CD14-positive monocyte (primary cell): ENCODE data around the gene HIVEP3. TPM values are rescaled to one million over a fixed set of nuclear protein-coding genes. Genes with fewer than 3 reads are reported as not detected.

Experiments used
- DNase-seq, 3 donors: peaks; one replicate each; pipeline ENCODE4 v3.0.0-alpha.2; 2011 to 2022
- H2AFZ ChIP-seq: 2 replicates; pipeline ENCODE4 v1.6.0; 2012; ENCODE audit warnings: mild to moderate bottlenecking, low read depth, low read length, inconsistent platforms; ENCODE audit not compliant: insufficient read depth, poor library complexity, severe bottlenecking
- H3K27ac ChIP-seq, 2 donors: 1 replicate in 1 of 2; 2 replicates in 1 of 2; pipeline ENCODE4 v1.5.1; 2012 to 2013; ENCODE audit warnings: low read length in 2 of 2, control low read depth in 1 of 2, inconsistent platforms in 1 of 2, low read depth in 1 of 2, mild to moderate bottlenecking in 1 of 2
- H3K27me3 ChIP-seq, 2 donors: one replicate each; pipeline versions ENCODE4 v1.6.0 to v1.6.1; 2011 to 2013; ENCODE audit warnings: low read length in 2 of 2; ENCODE audit not compliant: control insufficient read depth in 2 of 2, insufficient read depth in 2 of 2
- H3K36me3 ChIP-seq, 2 donors: replicated peaks in 1 of 2; 1 replicate in 1 of 2; 2 replicates in 1 of 2; pipeline versions ENCODE4 v1.5.1 to v1.6.1; 2012 to 2013; ENCODE audit warnings: low read length in 2 of 2, control low read depth in 1 of 2, inconsistent platforms in 1 of 2, mild to moderate bottlenecking in 1 of 2; ENCODE audit not compliant: insufficient read depth in 2 of 2, control insufficient read depth in 1 of 2
- H3K4me1 ChIP-seq, 2 donors: 1 replicate in 1 of 2; 2 replicates in 1 of 2; pipeline versions ENCODE4 v1.5.1 to v1.6.1; 2012 to 2013; ENCODE audit warnings: low read length in 2 of 2, control low read depth in 1 of 2, inconsistent platforms in 1 of 2, mild to moderate bottlenecking in 1 of 2, moderate library complexity in 1 of 2; ENCODE audit not compliant: insufficient read depth in 2 of 2, control insufficient read depth in 1 of 2
- H3K4me2 ChIP-seq: replicated peaks from 2 replicates; pipeline ENCODE3; 2012; ENCODE audit warnings: low read length, moderate library complexity, mild to moderate bottlenecking; ENCODE audit not compliant: poor library complexity, severe bottlenecking; ENCODE audit errors: extremely low read depth
- H3K4me3 ChIP-seq, 3 experiments: fragments of 200-600 bp in 1 of 3; sonication (generic) in 1 of 3; replicated peaks in 1 of 3; 1 replicate in 2 of 3; 2 replicates in 1 of 3; pipeline ENCODE4 v1.5.1; 2011 to 2013; ENCODE audit warnings: low read length in 3 of 3, mild to moderate bottlenecking in 3 of 3, control low read depth in 2 of 3, low read depth in 2 of 3, inconsistent platforms in 1 of 3, moderate library complexity in 1 of 3
- H3K79me2 ChIP-seq: 2 replicates; pipeline ENCODE4 v1.6.0; 2012; ENCODE audit warnings: mild to moderate bottlenecking, control low read depth, inconsistent platforms, low read length, moderate library complexity; ENCODE audit not compliant: insufficient read depth
- H3K9ac ChIP-seq: 2 replicates; pipeline ENCODE4 v1.6.0; 2017; ENCODE audit warnings: low read length, mild to moderate bottlenecking; ENCODE audit not compliant: insufficient read depth, poor library complexity, severe bottlenecking
- H3K9me3 ChIP-seq, 2 donors: replicated peaks in 1 of 2; 1 replicate in 1 of 2; 2 replicates in 1 of 2; pipeline versions ENCODE4 v1.5.1 to v1.6.1; 2012 to 2013; ENCODE audit warnings: low read length in 2 of 2, control low read depth in 1 of 2; ENCODE audit not compliant: control insufficient read depth in 1 of 2, insufficient read depth in 1 of 2
- H4K20me1 ChIP-seq: 2 replicates; pipeline ENCODE4 v1.6.0; 2012; ENCODE audit warnings: mild to moderate bottlenecking, low read length, control low read depth, moderate library complexity; ENCODE audit not compliant: insufficient read depth
- H3K27ac Mint-ChIP-seq, 7 donors: one replicate each; pipeline ENCODE4 v1.8.0; 2020; ENCODE audit warnings: mild to moderate bottlenecking in 7 of 7, mixed read lengths in 7 of 7, moderate library complexity in 6 of 7, inconsistent platforms in 2 of 7
- H3K27me3 Mint-ChIP-seq, 3 donors: one replicate each; pipeline ENCODE4 v1.8.0; 2021 to 2022; ENCODE audit warnings: low read depth in 3 of 3, mild to moderate bottlenecking in 3 of 3, mixed read lengths in 3 of 3, moderate library complexity in 3 of 3, inconsistent platforms in 1 of 3
- H3K36me3 Mint-ChIP-seq, 2 donors: one replicate each; pipeline ENCODE4 v1.8.0; 2020; ENCODE audit warnings: mixed read lengths in 2 of 2, inconsistent platforms in 1 of 2, mild to moderate bottlenecking in 1 of 2
- H3K4me1 Mint-ChIP-seq: one replicate; pipeline ENCODE4 v1.8.0; 2020; ENCODE audit warnings: mild to moderate bottlenecking, mixed read lengths
- H3K4me3 Mint-ChIP-seq, 2 donors: one replicate each; pipeline ENCODE4 v1.8.0; 2020; ENCODE audit warnings: mild to moderate bottlenecking in 2 of 2, mixed read lengths in 2 of 2, moderate library complexity in 1 of 2
- H3K9me3 Mint-ChIP-seq, 7 donors: one replicate each; pipeline ENCODE4 v1.8.0; 2020 to 2022; ENCODE audit warnings: mixed read lengths in 7 of 7, mild to moderate bottlenecking in 6 of 7, moderate library complexity in 6 of 7, inconsistent platforms in 2 of 7
- WGBS: methylation state at CpG from one replicate; pipeline ENCODE4 v1.1.5; 2013; ENCODE audit warnings: missing lambda C conversion rate; ENCODE audit not compliant: insufficient coverage; 5-methylcytosine and 5-hydroxymethylcytosine counted together
- intact Hi-C, 2 donors: fragments of 100-400 bp; cut with micrococcal nuclease; formaldehyde crosslinking; loops; one replicate each; pipeline versions ENCODE4 v1.15.0 to v1.15.1; 2023
- polyA plus RNA-seq, 3 donors: library from polyadenylated mRNA; depleted of rRNA in 1 of 3; unstranded in 2 of 3; stranded (reverse) in 1 of 3; fragments of 300-500 nt in 2 of 3; fragments of >200 nt in 1 of 3; fragmentation: Illumina TruSeq in 2 of 3; gene quantifications; 1 replicate in 2 of 3; 2 replicates in 1 of 3; pipeline ENCODE4 v1.2.3, GENCODE V29; 2012 to 2021
- TF ChIP-seq, protein P1 (sequence below): fragments of 200-600 bp; IDR thresholded peaks from one replicate; pipeline ENCODE4 v1.8.0; 2022; ENCODE audit warnings: antibody characterized with exemption, mild to moderate bottlenecking

Gene HIVEP3
- polyA plus RNA-seq, 3 donors = 1.2 to 3.7 (median 1.8) TPM

DNA sequence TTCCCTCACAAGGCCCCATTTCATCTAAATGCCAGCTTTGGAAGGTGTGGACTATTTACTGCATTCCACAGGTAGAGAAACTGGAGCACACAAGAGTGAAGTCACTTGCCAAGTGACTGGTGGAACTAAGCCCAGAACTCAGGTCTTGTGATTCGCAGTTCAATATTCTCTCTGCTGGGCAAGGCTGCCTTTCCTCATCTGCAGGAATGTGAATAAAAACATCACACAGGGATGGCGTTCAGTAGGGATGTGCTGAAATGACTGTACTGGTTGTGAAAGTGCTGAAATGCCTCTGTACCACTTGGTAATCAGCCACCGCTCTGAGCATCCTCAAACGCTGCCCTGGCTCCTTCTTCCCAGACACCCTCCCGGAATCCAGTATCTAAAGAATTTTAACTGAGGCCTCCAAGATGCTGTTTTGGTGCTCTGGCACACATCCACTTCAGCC lies 145.6 kb downstream of the HIVEP3 start:
- H3K4me3 ChIP-seq = no peak overlapping the region
- intact Hi-C loops = no loop called here
- peak overlapping the region in 1 of 7 donors; percentile 66 for H3K27ac Mint-ChIP-seq
- no peak overlapping the region for H3K4me3 Mint-ChIP-seq
- no peak overlapping the region for H3K4me2 ChIP-seq
- no peaks in the 10 kb centered on the region for H3K9me3 ChIP-seq
- no peak for DNase-seq
- no peak overlapping the region for H2AFZ ChIP-seq
- peaks cover 0 to 3% (median 2%) of the 10 kb centered on the region in 3 donors for H3K27me3 Mint-ChIP-seq
- no peak overlapping the region for H3K27ac ChIP-seq
- no peaks in the 10 kb centered on the region for H4K20me1 ChIP-seq
- no peaks in the 10 kb centered on the region for H3K36me3 ChIP-seq
- no peaks in the 10 kb centered on the region for H3K27me3 ChIP-seq
- peaks cover 59% of the 10 kb centered on the region for H3K4me1 Mint-ChIP-seq
- H3K79me2 ChIP-seq = no peaks in the 10 kb centered on the region
- TF ChIP-seq, protein P1, sequence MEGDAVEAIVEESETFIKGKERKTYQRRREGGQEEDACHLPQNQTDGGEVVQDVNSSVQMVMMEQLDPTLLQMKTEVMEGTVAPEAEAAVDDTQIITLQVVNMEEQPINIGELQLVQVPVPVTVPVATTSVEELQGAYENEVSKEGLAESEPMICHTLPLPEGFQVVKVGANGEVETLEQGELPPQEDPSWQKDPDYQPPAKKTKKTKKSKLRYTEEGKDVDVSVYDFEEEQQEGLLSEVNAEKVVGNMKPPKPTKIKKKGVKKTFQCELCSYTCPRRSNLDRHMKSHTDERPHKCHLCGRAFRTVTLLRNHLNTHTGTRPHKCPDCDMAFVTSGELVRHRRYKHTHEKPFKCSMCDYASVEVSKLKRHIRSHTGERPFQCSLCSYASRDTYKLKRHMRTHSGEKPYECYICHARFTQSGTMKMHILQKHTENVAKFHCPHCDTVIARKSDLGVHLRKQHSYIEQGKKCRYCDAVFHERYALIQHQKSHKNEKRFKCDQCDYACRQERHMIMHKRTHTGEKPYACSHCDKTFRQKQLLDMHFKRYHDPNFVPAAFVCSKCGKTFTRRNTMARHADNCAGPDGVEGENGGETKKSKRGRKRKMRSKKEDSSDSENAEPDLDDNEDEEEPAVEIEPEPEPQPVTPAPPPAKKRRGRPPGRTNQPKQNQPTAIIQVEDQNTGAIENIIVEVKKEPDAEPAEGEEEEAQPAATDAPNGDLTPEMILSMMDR = no peak
- no peak overlapping the region for H3K9ac ChIP-seq
- WGBS = 83% methylated on average over 4 of the region's 5 CpGs
- peaks cover 0 to 1% (median 0%) of the 10 kb centered on the region in 7 donors for H3K9me3 Mint-ChIP-seq
- peaks cover 55 to 56% of the 10 kb centered on the region in 2 donors for H3K4me1 ChIP-seq
- peaks cover 0 to 3% of the 10 kb centered on the region in 2 donors for H3K36me3 Mint-ChIP-seq

DNA sequence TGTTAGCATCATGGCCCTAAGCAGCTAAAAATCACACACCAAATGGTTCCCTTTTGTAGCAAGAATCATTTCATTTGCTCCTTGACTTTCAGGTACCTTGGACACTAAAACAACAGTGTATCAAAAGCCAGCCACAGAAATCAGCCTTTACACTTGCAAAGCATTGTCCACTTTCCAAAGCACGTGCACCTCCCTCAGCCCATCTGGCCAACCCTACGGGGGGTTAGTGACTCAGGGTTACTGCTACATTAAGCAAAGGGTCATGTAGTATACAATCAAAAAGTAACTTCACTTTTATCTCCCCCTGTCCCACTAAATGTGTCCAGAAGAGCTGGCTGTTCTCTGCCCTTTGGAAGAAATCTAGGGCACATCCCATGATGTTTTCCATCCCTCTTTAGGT lies 149.7 kb downstream of the HIVEP3 start:
- Histone ChIP-seq H3K36me3 (no peaks in the 10 kb centered on the region), H3K27me3 (no peaks in the 10 kb centered on the region), H3K4me1 (peaks cover 81 to 83% of the 10 kb centered on the region in 2 donors), H3K9ac (peak overlapping the region; percentile 19), H3K79me2 (no peaks in the 10 kb centered on the region), H3K9me3 (no peaks in the 10 kb centered on the region), H4K20me1 (no peaks in the 10 kb centered on the region), H2AFZ (no peak overlapping the region), H3K4me2 (peak overlapping the region; percentile 36), H3K27ac (peak overlapping the region; percentile 77 to 94), H3K4me3 (peak overlapping the region in 1 of 3 experiments; percentile 31)
- H3K9me3 Mint-ChIP-seq = peaks cover 0 to 6% (median 0%) of the 10 kb centered on the region in 7 donors
- no peaks in the 10 kb centered on the region for H3K27me3 Mint-ChIP-seq
- H3K36me3 Mint-ChIP-seq = peaks cover 2 to 3% of the 10 kb centered on the region in 2 donors
- no CpG with 5 or more reads among the region's 2 CpGs for WGBS
- peak overlapping the region in 1 of 2 donors; percentile 35 for H3K4me3 Mint-ChIP-seq
- DNase-seq = peak in 1 of 3 donors; percentile 43
- TF ChIP-seq, protein P1 = no peak
- H3K4me1 Mint-ChIP-seq = peaks cover 84% of the 10 kb centered on the region
- intact Hi-C loops = loop anchor here (2.0 to 5.0 kb wide), 3 partner anchors 14 to 42 kb away; no protein-coding TSS in a partner anchor
- peak overlapping the region; percentile 88 to 97 (median 94) for H3K27ac Mint-ChIP-seq
